HL-60 (cell line): ENCODE results near the gene GALM.

Source experiments
- DNase-seq, 2 experiments: peaks; one replicate each; pipeline ENCODE4 v3.0.0-alpha.2; 2010 to 2020; ENCODE audit warnings: low read depth in 1 of 2, low spot score in 1 of 2
- H3K27ac ChIP-seq: fragments of 250-450 bp; sonication (Bioruptor Pico); replicated peaks from 2 replicates; pipeline ENCODE4 v1.5.1; 2020; ENCODE audit warnings: mild to moderate bottlenecking, moderate library complexity
- H3K27me3 ChIP-seq: fragments of 250-450 bp; sonication (Bioruptor Pico); 2 replicates; pipeline ENCODE4 v1.5.1; 2021; ENCODE audit warnings: mild to moderate bottlenecking, moderate library complexity; ENCODE audit not compliant: insufficient read depth, poor library complexity, severe bottlenecking
- H3K4me3 ChIP-seq: replicated peaks from 2 replicates; pipeline ENCODE4 v1.5.1; 2011; ENCODE audit warnings: mild to moderate bottlenecking, control low read depth, low read length; ENCODE audit not compliant: insufficient read depth
- CTCF ChIP-seq: IDR thresholded peaks from one replicate; pipeline ENCODE4 v1.5.1; 2011; ENCODE audit warnings: low read length, control low read depth, inconsistent platforms; ENCODE audit not compliant: insufficient read depth
- GABPA ChIP-seq: IDR thresholded peaks from 2 replicates; pipeline ENCODE4 v1.6.1; 2012; ENCODE audit warnings: low read depth
- POLR2AphosphoS5 ChIP-seq: IDR thresholded peaks from 2 replicates; pipeline ENCODE4 v1.6.1; 2012; ENCODE audit warnings: low read depth
- REST ChIP-seq: IDR thresholded peaks from 2 replicates; pipeline ENCODE4 v1.6.1; 2012; ENCODE audit warnings: low read depth; ENCODE audit not compliant: insufficient replicate concordance
- SPI1 ChIP-seq: IDR thresholded peaks from 2 replicates; pipeline ENCODE4 v1.6.1; 2012; ENCODE audit warnings: low read depth, mild to moderate bottlenecking, borderline replicate concordance

The GALM gene

GRCh38 chr2:38661306-38661705 lies 4.6 kb upstream of the GALM start:
- TF ChIP-seq REST, result no peak
- no peak for TF ChIP-seq POLR2AphosphoS5
- TF ChIP-seq GABPA, result no peak
- no peak overlapping the region for H3K27ac ChIP-seq
- H3K4me3 ChIP-seq, result no peak overlapping the region
- H3K27me3 ChIP-seq, result no peaks in the 10 kb centered on the region
- no peak for DNase-seq

GRCh38 chr2:38666556-38666910 lies 619 bp downstream of the GALM start:
- Histone ChIP-seq H3K27me3 (no peaks in the 10 kb centered on the region), H3K4me3 (no peak overlapping the region), H3K27ac (peak overlapping the region; percentile 50)
- DNase-seq, result peak in 1 of 2 experiments; percentile 59
- TF ChIP-seq SPI1 (0 out of 2 replicates have a peak, but pooled peaks have one; percentile 37), GABPA (no peak)

- H3K4me3 ChIP-seq, result no peak overlapping the region
- H3K27ac ChIP-seq, result no peak overlapping the region
- TF ChIP-seq SPI1, result no peak
- no peak for TF ChIP-seq GABPA
- TF ChIP-seq REST, result no peak
- TF ChIP-seq CTCF, result no peak
- no peak for TF ChIP-seq POLR2AphosphoS5
- DNase-seq, result no peak
- no peaks in the 10 kb centered on the region for H3K27me3 ChIP-seq
Observed at GRCh38 chr2:38668092-38668491, 2.2 kb downstream of the GALM start.

- Histone ChIP-seq H3K27ac (no peak overlapping the region), H3K4me3 (no peak overlapping the region), H3K27me3 (no peaks in the 10 kb centered on the region)
- no peak for DNase-seq
- TF ChIP-seq SPI1 (no peak), REST (no peak), GABPA (no peak), POLR2AphosphoS5 (no peak), CTCF (no peak)
Observed at GRCh38 chr2:38668779-38669479, 3.0 kb downstream of the GALM start.
